OCI-LY3 (cell line): ENCODE results near the gene BAIAP2L1.

Source experiments
- CTCF ChIP-seq: fragments of 200-600, 300-600 bp; sonication (generic); IDR thresholded peaks from 2 replicates; pipeline ENCODE4 v1.5.1; 2014; ENCODE audit warnings: antibody characterized with exemption, low read length, low read depth
- EZH2phosphoT487 ChIP-seq: fragments of 200-600 bp; shearing (Covaris generic); IDR thresholded peaks from 2 replicates; pipeline ENCODE4 v1.6.1; 2018; ENCODE audit warnings: antibody characterized with exemption, mixed run types, low read depth

- TF ChIP-seq CTCF (no peak), EZH2phosphoT487 (no peak)
Measured at GRCh38 chr7:98289333-98289875, 111.5 kb downstream of the BAIAP2L1 start.
